IMR-90 (cell line): ENCODE measurements around the gene GTF2I.
"Not testable (repeated sequence)": the region's sequence is repeated elsewhere in the genome, so short reads cannot be mapped to it uniquely, and the experiment has no call there.

Experiments
- BHLHE40 ChIP-seq: fragments of 150-350 bp; IDR thresholded peaks from 2 replicates; pipeline ENCODE4 v1.6.1; 2016; ENCODE audit warnings: mild to moderate bottlenecking, low read depth, low read length
- CEBPB ChIP-seq: IDR thresholded peaks from 2 replicates; pipeline ENCODE4 v1.6.1; 2012; ENCODE audit warnings: low read depth, low read length, improper control_type of control experiment
- CTCF ChIP-seq: conservative IDR thresholded peaks from 2 replicates; pipeline ENCODE4 v1.5.1; 2012; ENCODE audit warnings: mild to moderate bottlenecking, low read depth, low read length, improper control_type of control experiment
- ELK1 ChIP-seq: fragments of 150-350 bp; IDR thresholded peaks from 2 replicates; pipeline ENCODE4 v1.6.1; 2016; ENCODE audit warnings: low read depth, mild to moderate bottlenecking, low read length, moderate library complexity, borderline replicate concordance
- MAFK ChIP-seq: IDR thresholded peaks from 2 replicates; pipeline ENCODE4 v1.6.1; 2012; ENCODE audit warnings: low read depth, low read length, improper control_type of control experiment
- POLR2A ChIP-seq: IDR thresholded peaks from 2 replicates; pipeline ENCODE4 v1.6.1; 2012; ENCODE audit warnings: mild to moderate bottlenecking, low read depth, low read length
- RAD21 ChIP-seq: IDR thresholded peaks from 2 replicates; pipeline ENCODE4 v1.6.1; 2012; ENCODE audit warnings: low read length, improper control_type of control experiment
- RCOR1 ChIP-seq: IDR thresholded peaks from 2 replicates; pipeline ENCODE4 v1.6.1; 2012; ENCODE audit warnings: mild to moderate bottlenecking, low read length, improper control_type of control experiment; ENCODE audit not compliant: insufficient replicate concordance
- RFX5 ChIP-seq: IDR thresholded peaks from 2 replicates; pipeline ENCODE4 v1.8.0; 2012; ENCODE audit warnings: low read depth, mild to moderate bottlenecking, low read length, moderate library complexity

GRCh38 chr7:74798644-74799043, 141.1 kb downstream of the GTF2I start:
- not testable (repeated sequence) for TF ChIP-seq CTCF, RFX5, MAFK, RCOR1, RAD21, CEBPB, BHLHE40, POLR2A, ELK1
